CD14-positive monocyte (primary cell): Measurements from ENCODE around the gene PSMB7. TPM values are rescaled to one million over a fixed set of nuclear protein-coding genes. Genes with fewer than 3 reads are reported as not detected.

Experiments
- DNase-seq, 3 donors: peaks; one replicate each; pipeline ENCODE4 v3.0.0-alpha.2; 2011 to 2022
- H2AFZ ChIP-seq: 2 replicates; pipeline ENCODE4 v1.6.0; 2012; ENCODE audit warnings: mild to moderate bottlenecking, low read depth, low read length, inconsistent platforms; ENCODE audit not compliant: insufficient read depth, poor library complexity, severe bottlenecking
- H3K27ac ChIP-seq, 2 donors: 1 replicate in 1 of 2; 2 replicates in 1 of 2; pipeline ENCODE4 v1.5.1; 2012 to 2013; ENCODE audit warnings: low read length in 2 of 2, control low read depth in 1 of 2, inconsistent platforms in 1 of 2, low read depth in 1 of 2, mild to moderate bottlenecking in 1 of 2
- H3K27me3 ChIP-seq, 2 donors: one replicate each; pipeline versions ENCODE4 v1.6.0 to v1.6.1; 2011 to 2013; ENCODE audit warnings: low read length in 2 of 2; ENCODE audit not compliant: control insufficient read depth in 2 of 2, insufficient read depth in 2 of 2
- H3K36me3 ChIP-seq, 2 donors: replicated peaks in 1 of 2; 1 replicate in 1 of 2; 2 replicates in 1 of 2; pipeline versions ENCODE4 v1.5.1 to v1.6.1; 2012 to 2013; ENCODE audit warnings: low read length in 2 of 2, control low read depth in 1 of 2, inconsistent platforms in 1 of 2, mild to moderate bottlenecking in 1 of 2; ENCODE audit not compliant: insufficient read depth in 2 of 2, control insufficient read depth in 1 of 2
- H3K4me1 ChIP-seq, 2 donors: 1 replicate in 1 of 2; 2 replicates in 1 of 2; pipeline versions ENCODE4 v1.5.1 to v1.6.1; 2012 to 2013; ENCODE audit warnings: low read length in 2 of 2, control low read depth in 1 of 2, inconsistent platforms in 1 of 2, mild to moderate bottlenecking in 1 of 2, moderate library complexity in 1 of 2; ENCODE audit not compliant: insufficient read depth in 2 of 2, control insufficient read depth in 1 of 2
- H3K4me2 ChIP-seq: replicated peaks from 2 replicates; pipeline ENCODE3; 2012; ENCODE audit warnings: low read length, moderate library complexity, mild to moderate bottlenecking; ENCODE audit not compliant: poor library complexity, severe bottlenecking; ENCODE audit errors: extremely low read depth
- H3K4me3 ChIP-seq, 3 experiments: fragments of 200-600 bp in 1 of 3; sonication (generic) in 1 of 3; replicated peaks in 1 of 3; 1 replicate in 2 of 3; 2 replicates in 1 of 3; pipeline ENCODE4 v1.5.1; 2011 to 2013; ENCODE audit warnings: low read length in 3 of 3, mild to moderate bottlenecking in 3 of 3, control low read depth in 2 of 3, low read depth in 2 of 3, inconsistent platforms in 1 of 3, moderate library complexity in 1 of 3
- H3K79me2 ChIP-seq: 2 replicates; pipeline ENCODE4 v1.6.0; 2012; ENCODE audit warnings: mild to moderate bottlenecking, control low read depth, inconsistent platforms, low read length, moderate library complexity; ENCODE audit not compliant: insufficient read depth
- H3K9ac ChIP-seq: 2 replicates; pipeline ENCODE4 v1.6.0; 2017; ENCODE audit warnings: low read length, mild to moderate bottlenecking; ENCODE audit not compliant: insufficient read depth, poor library complexity, severe bottlenecking
- H3K9me3 ChIP-seq, 2 donors: replicated peaks in 1 of 2; 1 replicate in 1 of 2; 2 replicates in 1 of 2; pipeline versions ENCODE4 v1.5.1 to v1.6.1; 2012 to 2013; ENCODE audit warnings: low read length in 2 of 2, control low read depth in 1 of 2; ENCODE audit not compliant: control insufficient read depth in 1 of 2, insufficient read depth in 1 of 2
- H4K20me1 ChIP-seq: 2 replicates; pipeline ENCODE4 v1.6.0; 2012; ENCODE audit warnings: mild to moderate bottlenecking, low read length, control low read depth, moderate library complexity; ENCODE audit not compliant: insufficient read depth
- H3K27ac Mint-ChIP-seq, 7 donors: one replicate each; pipeline ENCODE4 v1.8.0; 2020; ENCODE audit warnings: mild to moderate bottlenecking in 7 of 7, mixed read lengths in 7 of 7, moderate library complexity in 6 of 7, inconsistent platforms in 2 of 7
- H3K27me3 Mint-ChIP-seq, 3 donors: one replicate each; pipeline ENCODE4 v1.8.0; 2021 to 2022; ENCODE audit warnings: low read depth in 3 of 3, mild to moderate bottlenecking in 3 of 3, mixed read lengths in 3 of 3, moderate library complexity in 3 of 3, inconsistent platforms in 1 of 3
- H3K36me3 Mint-ChIP-seq, 2 donors: one replicate each; pipeline ENCODE4 v1.8.0; 2020; ENCODE audit warnings: mixed read lengths in 2 of 2, inconsistent platforms in 1 of 2, mild to moderate bottlenecking in 1 of 2
- H3K4me1 Mint-ChIP-seq: one replicate; pipeline ENCODE4 v1.8.0; 2020; ENCODE audit warnings: mild to moderate bottlenecking, mixed read lengths
- H3K4me3 Mint-ChIP-seq, 2 donors: one replicate each; pipeline ENCODE4 v1.8.0; 2020; ENCODE audit warnings: mild to moderate bottlenecking in 2 of 2, mixed read lengths in 2 of 2, moderate library complexity in 1 of 2
- H3K9me3 Mint-ChIP-seq, 7 donors: one replicate each; pipeline ENCODE4 v1.8.0; 2020 to 2022; ENCODE audit warnings: mixed read lengths in 7 of 7, mild to moderate bottlenecking in 6 of 7, moderate library complexity in 6 of 7, inconsistent platforms in 2 of 7
- WGBS: methylation state at CpG from one replicate; pipeline ENCODE4 v1.1.5; 2013; ENCODE audit warnings: missing lambda C conversion rate; ENCODE audit not compliant: insufficient coverage; 5-methylcytosine and 5-hydroxymethylcytosine counted together
- intact Hi-C, 2 donors: fragments of 100-400 bp; cut with micrococcal nuclease; formaldehyde crosslinking; loops; one replicate each; pipeline versions ENCODE4 v1.15.0 to v1.15.1; 2023
- polyA plus RNA-seq, 3 donors: library from polyadenylated mRNA; depleted of rRNA in 1 of 3; unstranded in 2 of 3; stranded (reverse) in 1 of 3; fragments of 300-500 nt in 2 of 3; fragments of >200 nt in 1 of 3; fragmentation: Illumina TruSeq in 2 of 3; gene quantifications; 1 replicate in 2 of 3; 2 replicates in 1 of 3; pipeline ENCODE4 v1.2.3, GENCODE V29; 2012 to 2021
- TF ChIP-seq, protein P1 (sequence below): fragments of 200-600 bp; IDR thresholded peaks from one replicate; pipeline ENCODE4 v1.8.0; 2022; ENCODE audit warnings: antibody characterized with exemption, mild to moderate bottlenecking

The PSMB7 gene
- polyA plus RNA-seq, 3 donors: 129 to 194 (median 191) TPM

DNA sequence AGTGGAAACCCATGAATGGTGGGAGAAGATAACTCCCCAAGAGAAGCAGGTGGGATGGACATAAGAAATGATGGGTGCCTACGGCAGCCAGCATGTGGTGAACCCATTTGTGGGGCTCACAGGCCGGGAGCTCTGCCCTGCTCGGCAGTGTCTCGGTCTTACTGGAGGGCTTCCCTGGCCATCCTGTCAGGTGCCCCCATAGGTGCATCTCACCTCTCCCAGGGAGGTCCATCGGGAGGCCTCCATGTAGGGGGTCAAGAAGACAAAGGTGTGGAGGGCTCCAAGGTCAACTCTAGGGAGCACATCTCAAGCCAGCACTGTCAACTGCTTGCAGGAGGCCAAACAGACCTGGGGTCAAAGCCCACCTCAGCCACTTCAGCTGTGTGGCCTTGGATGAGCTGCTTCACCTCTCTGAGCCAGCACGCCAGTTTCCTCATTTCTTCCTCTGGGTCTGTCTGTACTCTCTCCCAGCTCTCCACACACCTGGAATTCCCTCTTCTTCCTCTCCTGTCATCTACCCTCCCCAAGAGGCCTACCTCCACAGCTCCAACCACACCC lies 24.5 kb upstream of the PSMB7 start:
- Histone ChIP-seq H3K4me2 (no peak overlapping the region), H3K79me2 (no peaks in the 10 kb centered on the region), H4K20me1 (no peaks in the 10 kb centered on the region), H3K4me3 (no peak overlapping the region), H2AFZ (no peak overlapping the region), H3K36me3 (no peaks in the 10 kb centered on the region), H3K9ac (no peak overlapping the region), H3K9me3 (no peaks in the 10 kb centered on the region), H3K27ac (no peak overlapping the region), H3K4me1 (no peaks in the 10 kb centered on the region), H3K27me3 (peaks cover 0 to 7% of the 10 kb centered on the region in 2 donors)
- Mint-ChIP-seq H3K27ac (no peak overlapping the region), H3K9me3 (peaks cover 0 to 11% (median 7%) of the 10 kb centered on the region in 7 donors), H3K36me3 (no peaks in the 10 kb centered on the region), H3K27me3 (peaks cover 10 to 32% (median 19%) of the 10 kb centered on the region in 3 donors), H3K4me1 (no peaks in the 10 kb centered on the region), H3K4me3 (no peak overlapping the region)
- WGBS: 100% methylated on average over 3 of the region's 6 CpGs
- intact Hi-C loops: no loop called here
- DNase-seq: no peak
- TF ChIP-seq, protein P1, sequence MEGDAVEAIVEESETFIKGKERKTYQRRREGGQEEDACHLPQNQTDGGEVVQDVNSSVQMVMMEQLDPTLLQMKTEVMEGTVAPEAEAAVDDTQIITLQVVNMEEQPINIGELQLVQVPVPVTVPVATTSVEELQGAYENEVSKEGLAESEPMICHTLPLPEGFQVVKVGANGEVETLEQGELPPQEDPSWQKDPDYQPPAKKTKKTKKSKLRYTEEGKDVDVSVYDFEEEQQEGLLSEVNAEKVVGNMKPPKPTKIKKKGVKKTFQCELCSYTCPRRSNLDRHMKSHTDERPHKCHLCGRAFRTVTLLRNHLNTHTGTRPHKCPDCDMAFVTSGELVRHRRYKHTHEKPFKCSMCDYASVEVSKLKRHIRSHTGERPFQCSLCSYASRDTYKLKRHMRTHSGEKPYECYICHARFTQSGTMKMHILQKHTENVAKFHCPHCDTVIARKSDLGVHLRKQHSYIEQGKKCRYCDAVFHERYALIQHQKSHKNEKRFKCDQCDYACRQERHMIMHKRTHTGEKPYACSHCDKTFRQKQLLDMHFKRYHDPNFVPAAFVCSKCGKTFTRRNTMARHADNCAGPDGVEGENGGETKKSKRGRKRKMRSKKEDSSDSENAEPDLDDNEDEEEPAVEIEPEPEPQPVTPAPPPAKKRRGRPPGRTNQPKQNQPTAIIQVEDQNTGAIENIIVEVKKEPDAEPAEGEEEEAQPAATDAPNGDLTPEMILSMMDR: no peak

DNA sequence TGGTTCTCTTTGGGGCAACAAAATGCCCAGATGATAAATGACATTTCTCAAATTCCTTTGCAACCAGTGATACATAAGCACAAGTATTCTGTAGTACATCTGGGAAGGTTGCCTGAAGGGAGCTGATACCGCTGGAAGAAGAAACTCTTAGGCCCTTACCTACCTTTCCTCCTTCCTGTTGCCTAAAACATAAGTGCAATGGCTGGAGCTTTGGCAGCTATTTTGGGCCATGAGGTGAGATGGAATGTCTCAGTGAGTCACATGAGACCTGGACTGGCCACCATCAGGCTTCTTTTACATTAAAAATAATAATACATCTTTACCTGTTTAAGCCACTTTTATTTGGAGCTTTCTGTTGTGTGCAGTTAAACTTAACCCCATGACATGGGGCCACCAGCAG lies 23.8 kb upstream of the PSMB7 start:
- no peaks in the 10 kb centered on the region for H3K4me1 Mint-ChIP-seq
- TF ChIP-seq, protein P1: no peak
- no peak for DNase-seq
- no peaks in the 10 kb centered on the region for H3K9me3 ChIP-seq
- H3K36me3 Mint-ChIP-seq: no peaks in the 10 kb centered on the region
- H2AFZ ChIP-seq: no peak overlapping the region
- whole genome bisulfite sequencing: no CpG with 5 or more reads among the region's 1 CpG
- H3K4me1 ChIP-seq: no peaks in the 10 kb centered on the region
- H3K27ac ChIP-seq: no peak overlapping the region
- H3K27me3 ChIP-seq: peaks cover 0 to 7% of the 10 kb centered on the region in 2 donors
- H3K79me2 ChIP-seq: no peaks in the 10 kb centered on the region
- H3K27me3 Mint-ChIP-seq: peaks cover 11 to 32% (median 19%) of the 10 kb centered on the region in 3 donors
- H4K20me1 ChIP-seq: no peaks in the 10 kb centered on the region
- H3K9me3 Mint-ChIP-seq: peaks cover 0 to 11% (median 7%) of the 10 kb centered on the region in 7 donors
- H3K27ac Mint-ChIP-seq: no peak overlapping the region
- intact Hi-C loops: no loop called here
- no peak overlapping the region for H3K4me3 ChIP-seq
- no peak overlapping the region for H3K4me3 Mint-ChIP-seq
- no peak overlapping the region for H3K4me2 ChIP-seq
- no peaks in the 10 kb centered on the region for H3K36me3 ChIP-seq
- H3K9ac ChIP-seq: no peak overlapping the region
